ENCODE data around the gene BANF1. TPM values are rescaled to one million over a fixed set of nuclear protein-coding genes. Genes with fewer than 3 reads are reported as not detected.
A peak's percentile ranks its signal among the peaks of the same experiment; 100 is the strongest.

Gene BANF1
- total and polyA plus RNA-seq, 4 donors, result 10.7 to 100.0 (median 47.0) TPM

DNA sequence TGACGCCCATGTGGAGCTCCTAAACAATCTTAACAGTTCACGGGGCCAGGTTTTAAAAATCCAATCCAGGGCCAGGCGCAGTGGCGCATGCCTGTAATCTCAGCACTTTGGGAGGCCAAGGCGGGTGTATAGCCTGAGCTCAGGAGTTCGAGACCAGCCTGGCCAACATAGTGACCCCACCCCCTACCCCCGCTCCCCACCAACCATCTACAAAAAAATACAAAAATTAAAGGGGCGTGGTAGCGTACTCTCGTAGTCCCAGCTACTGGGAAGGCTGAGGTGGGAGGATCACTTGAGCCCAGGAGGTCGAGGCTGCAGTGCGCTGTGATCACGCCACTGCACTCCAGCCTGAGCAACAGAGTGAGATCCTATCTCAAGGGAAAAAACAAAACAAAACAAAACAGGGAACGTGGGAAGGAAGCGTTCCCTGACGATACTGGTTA, 41.5 kb upstream of the BANF1 start:
- peaks cover 5 to 21% (median 18%) of the 10 kb centered on the region in 4 donors for H3K4me1 ChIP-seq (ENCODE audit: control insufficient read depth in 4 of 4, insufficient read depth in 4 of 4, low read length in 3 of 4)
- DNase-seq (ENCODE audit: low spot score), result no peak
- no peak for TF ChIP-seq HNF4A (conservative IDR thresholded peaks at IDR 0.05)
- no peak for TF ChIP-seq HNF4G (IDR thresholded peaks at IDR 0.05)
- no peak for TF ChIP-seq JUND (IDR thresholded peaks at IDR 0.05)
- TF ChIP-seq FOXA1 (IDR thresholded peaks at IDR 0.05), result no peak
- TF ChIP-seq TAF1 (conservative IDR thresholded peaks at IDR 0.05), result no peak
- TF ChIP-seq GABPA (IDR thresholded peaks at IDR 0.05 in 1 of 2, conservative IDR thresholded peaks at IDR 0.05 in 1 of 2), result no peak
- TF ChIP-seq NR2F2 (IDR thresholded peaks at IDR 0.05), result no peak
- TF ChIP-seq, protein P1, sequence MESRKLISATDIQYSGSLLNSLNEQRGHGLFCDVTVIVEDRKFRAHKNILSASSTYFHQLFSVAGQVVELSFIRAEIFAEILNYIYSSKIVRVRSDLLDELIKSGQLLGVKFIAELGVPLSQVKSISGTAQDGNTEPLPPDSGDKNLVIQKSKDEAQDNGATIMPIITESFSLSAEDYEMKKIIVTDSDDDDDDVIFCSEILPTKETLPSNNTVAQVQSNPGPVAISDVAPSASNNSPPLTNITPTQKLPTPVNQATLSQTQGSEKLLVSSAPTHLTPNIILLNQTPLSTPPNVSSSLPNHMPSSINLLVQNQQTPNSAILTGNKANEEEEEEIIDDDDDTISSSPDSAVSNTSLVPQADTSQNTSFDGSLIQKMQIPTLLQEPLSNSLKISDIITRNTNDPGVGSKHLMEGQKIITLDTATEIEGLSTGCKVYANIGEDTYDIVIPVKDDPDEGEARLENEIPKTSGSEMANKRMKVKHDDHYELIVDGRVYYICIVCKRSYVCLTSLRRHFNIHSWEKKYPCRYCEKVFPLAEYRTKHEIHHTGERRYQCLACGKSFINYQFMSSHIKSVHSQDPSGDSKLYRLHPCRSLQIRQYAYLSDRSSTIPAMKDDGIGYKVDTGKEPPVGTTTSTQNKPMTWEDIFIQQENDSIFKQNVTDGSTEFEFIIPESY (IDR thresholded peaks at IDR 0.05), result no peak
- TF ChIP-seq FOXA2 (IDR thresholded peaks at IDR 0.05), result no peak
- TF ChIP-seq, protein P2, sequence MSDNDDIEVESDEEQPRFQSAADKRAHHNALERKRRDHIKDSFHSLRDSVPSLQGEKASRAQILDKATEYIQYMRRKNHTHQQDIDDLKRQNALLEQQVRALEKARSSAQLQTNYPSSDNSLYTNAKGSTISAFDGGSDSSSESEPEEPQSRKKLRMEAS (IDR thresholded peaks at IDR 0.05), result no peak
- no peak for TF ChIP-seq RXRA (IDR thresholded peaks at IDR 0.05)
- no peak for TF ChIP-seq RAD21 (IDR thresholded peaks at IDR 0.05)
- TF ChIP-seq, protein P3, sequence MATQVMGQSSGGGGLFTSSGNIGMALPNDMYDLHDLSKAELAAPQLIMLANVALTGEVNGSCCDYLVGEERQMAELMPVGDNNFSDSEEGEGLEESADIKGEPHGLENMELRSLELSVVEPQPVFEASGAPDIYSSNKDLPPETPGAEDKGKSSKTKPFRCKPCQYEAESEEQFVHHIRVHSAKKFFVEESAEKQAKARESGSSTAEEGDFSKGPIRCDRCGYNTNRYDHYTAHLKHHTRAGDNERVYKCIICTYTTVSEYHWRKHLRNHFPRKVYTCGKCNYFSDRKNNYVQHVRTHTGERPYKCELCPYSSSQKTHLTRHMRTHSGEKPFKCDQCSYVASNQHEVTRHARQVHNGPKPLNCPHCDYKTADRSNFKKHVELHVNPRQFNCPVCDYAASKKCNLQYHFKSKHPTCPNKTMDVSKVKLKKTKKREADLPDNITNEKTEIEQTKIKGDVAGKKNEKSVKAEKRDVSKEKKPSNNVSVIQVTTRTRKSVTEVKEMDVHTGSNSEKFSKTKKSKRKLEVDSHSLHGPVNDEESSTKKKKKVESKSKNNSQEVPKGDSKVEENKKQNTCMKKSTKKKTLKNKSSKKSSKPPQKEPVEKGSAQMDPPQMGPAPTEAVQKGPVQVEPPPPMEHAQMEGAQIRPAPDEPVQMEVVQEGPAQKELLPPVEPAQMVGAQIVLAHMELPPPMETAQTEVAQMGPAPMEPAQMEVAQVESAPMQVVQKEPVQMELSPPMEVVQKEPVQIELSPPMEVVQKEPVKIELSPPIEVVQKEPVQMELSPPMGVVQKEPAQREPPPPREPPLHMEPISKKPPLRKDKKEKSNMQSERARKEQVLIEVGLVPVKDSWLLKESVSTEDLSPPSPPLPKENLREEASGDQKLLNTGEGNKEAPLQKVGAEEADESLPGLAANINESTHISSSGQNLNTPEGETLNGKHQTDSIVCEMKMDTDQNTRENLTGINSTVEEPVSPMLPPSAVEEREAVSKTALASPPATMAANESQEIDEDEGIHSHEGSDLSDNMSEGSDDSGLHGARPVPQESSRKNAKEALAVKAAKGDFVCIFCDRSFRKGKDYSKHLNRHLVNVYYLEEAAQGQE (IDR thresholded peaks at IDR 0.05), result no peak
- no peak for TF ChIP-seq SP1 (IDR thresholded peaks at IDR 0.05)
- TF ChIP-seq YY1 (IDR thresholded peaks at IDR 0.05), result no peak
- TF ChIP-seq, protein P4, sequence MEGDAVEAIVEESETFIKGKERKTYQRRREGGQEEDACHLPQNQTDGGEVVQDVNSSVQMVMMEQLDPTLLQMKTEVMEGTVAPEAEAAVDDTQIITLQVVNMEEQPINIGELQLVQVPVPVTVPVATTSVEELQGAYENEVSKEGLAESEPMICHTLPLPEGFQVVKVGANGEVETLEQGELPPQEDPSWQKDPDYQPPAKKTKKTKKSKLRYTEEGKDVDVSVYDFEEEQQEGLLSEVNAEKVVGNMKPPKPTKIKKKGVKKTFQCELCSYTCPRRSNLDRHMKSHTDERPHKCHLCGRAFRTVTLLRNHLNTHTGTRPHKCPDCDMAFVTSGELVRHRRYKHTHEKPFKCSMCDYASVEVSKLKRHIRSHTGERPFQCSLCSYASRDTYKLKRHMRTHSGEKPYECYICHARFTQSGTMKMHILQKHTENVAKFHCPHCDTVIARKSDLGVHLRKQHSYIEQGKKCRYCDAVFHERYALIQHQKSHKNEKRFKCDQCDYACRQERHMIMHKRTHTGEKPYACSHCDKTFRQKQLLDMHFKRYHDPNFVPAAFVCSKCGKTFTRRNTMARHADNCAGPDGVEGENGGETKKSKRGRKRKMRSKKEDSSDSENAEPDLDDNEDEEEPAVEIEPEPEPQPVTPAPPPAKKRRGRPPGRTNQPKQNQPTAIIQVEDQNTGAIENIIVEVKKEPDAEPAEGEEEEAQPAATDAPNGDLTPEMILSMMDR (IDR thresholded peaks at IDR 0.05; ENCODE audit: low read depth, low read length, missing input control), result no peak
- no peak for TF ChIP-seq EGR1 (IDR thresholded peaks at IDR 0.05; ENCODE audit: low read depth in 2 of 2)
- TF ChIP-seq, protein P5, sequence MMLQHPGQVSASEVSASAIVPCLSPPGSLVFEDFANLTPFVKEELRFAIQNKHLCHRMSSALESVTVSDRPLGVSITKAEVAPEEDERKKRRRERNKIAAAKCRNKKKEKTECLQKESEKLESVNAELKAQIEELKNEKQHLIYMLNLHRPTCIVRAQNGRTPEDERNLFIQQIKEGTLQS (IDR thresholded peaks at IDR 0.05), result no peak
- peak overlapping the region; percentile 49 to 88 for H3K27ac ChIP-seq (ENCODE audit: low read depth in 1 of 2, low read length in 2 of 2)
- H3K9me3 ChIP-seq (ENCODE audit: control insufficient read depth in 4 of 4, low read length in 3 of 4), result no peaks in the 10 kb centered on the region
- WGBS, result 53% methylated on average over 16 of the region's 16 CpGs
- peak overlapping the region; percentile 81 to 97 (median 87) for H3K4me3 ChIP-seq (ENCODE audit: low read depth in 1 of 3, low read length in 3 of 3)
- H3K36me3 ChIP-seq (ENCODE audit: control insufficient read depth in 4 of 4, insufficient read depth in 3 of 4, low read depth in 1 of 4, low read length in 3 of 4), result peaks cover 5 to 17% (median 10%) of the 10 kb centered on the region in 4 donors
- no peaks in the 10 kb centered on the region for H3K27me3 ChIP-seq (ENCODE audit: control insufficient read depth in 4 of 4, insufficient read depth in 4 of 4, low read length in 3 of 4)
- peak overlapping the region; percentile 59 to 98 for H3K9ac ChIP-seq (ENCODE audit: low read depth in 1 of 2, low read length in 2 of 2)
